Panc1 (cell line): ENCODE measurements around the gene MYH4. TPM values are rescaled to one million over a fixed set of nuclear protein-coding genes. Genes with fewer than 3 reads are reported as not detected.

ENCODE experiments used
- ATAC-seq: fragments of 200-7000 bp; cut with Tn5 transposase; 2 replicates; pipeline ENCODE4 v1.9.1; 2020; ENCODE audit warnings: mild to moderate bottlenecking, moderate library complexity
- BruUV-seq: library from RNA; stranded (reverse); fragments of 400-500 nt; replicated peaks from 2 replicates; lab custom pipeline; 2021; lab: Mats Ljungman, UMichigan
- CTCF ChIA-PET: fragments of 300-600 bp; sonication (Branson Sonifier 250); formaldehyde crosslinking; loops from one replicate; lab custom pipeline; 2022; ENCODE audit warnings: antibody characterized with exemption; lab: Charles Lee
- POLR2A ChIA-PET: fragments of 300-600 bp; sonication (Branson Sonifier 250); formaldehyde crosslinking; loops from one replicate; lab custom pipeline; 2022; ENCODE audit warnings: antibody characterized with exemption; lab: Charles Lee
- DNase-seq: peaks from one replicate; pipeline ENCODE4 v3.0.0-alpha.2; 2010; ENCODE audit warnings: low read depth, low spot score
- H3K27ac ChIP-seq: 2 replicates; pipeline ENCODE4 v1.5.1; 2011; ENCODE audit warnings: mild to moderate bottlenecking, low read length, inconsistent platforms
- H3K27me3 ChIP-seq: fragments of 200-500 bp; sonication (Bioruptor generic); 2 replicates; pipeline ENCODE4 v1.6.0; 2014; ENCODE audit warnings: low read length, inconsistent platforms; ENCODE audit not compliant: control insufficient read depth, insufficient read depth
- H3K36me3 ChIP-seq: fragments of 200-500 bp; sonication (Bioruptor generic); 2 replicates; pipeline ENCODE4 v1.5.1; 2014; ENCODE audit warnings: inconsistent platforms, mild to moderate bottlenecking, low read length, moderate library complexity; ENCODE audit not compliant: control insufficient read depth, insufficient read depth
- H3K4me1 ChIP-seq: 2 replicates; pipeline ENCODE4 v1.5.1; 2011; ENCODE audit warnings: inconsistent platforms, mild to moderate bottlenecking, low read length, moderate library complexity; ENCODE audit not compliant: control insufficient read depth, insufficient read depth
- H3K4me3 ChIP-seq, 2 experiments: 2 replicates each; pipeline ENCODE4 v1.5.1; 2011 to 2012; ENCODE audit warnings: low read depth in 2 of 2, low read length in 2 of 2, mild to moderate bottlenecking in 2 of 2, inconsistent platforms in 1 of 2, moderate library complexity in 1 of 2
- H3K9me3 ChIP-seq: fragments of 200-500 bp; sonication (Bioruptor generic); 2 replicates; pipeline ENCODE4 v1.5.1; 2014; ENCODE audit warnings: low read depth, mild to moderate bottlenecking, inconsistent platforms, low read length, moderate library complexity; ENCODE audit not compliant: control insufficient read depth, insufficient read depth
- POLR2AphosphoS5 ChIP-seq: IDR thresholded peaks from 2 replicates; pipeline ENCODE4 v1.6.1; 2012; ENCODE audit warnings: mild to moderate bottlenecking, low read depth, low read length, moderate library complexity
- REST ChIP-seq, 2 experiments: IDR thresholded peaks; 2 replicates each; pipeline ENCODE4 v1.6.1; 2011 to 2012; ENCODE audit warnings: low read depth in 2 of 2, control low read depth in 1 of 2, low read length in 1 of 2, mild to moderate bottlenecking in 1 of 2, moderate library complexity in 1 of 2; ENCODE audit not compliant: insufficient read depth in 1 of 2
- SIN3A ChIP-seq: IDR thresholded peaks from 2 replicates; pipeline ENCODE4 v1.6.1; 2012; ENCODE audit warnings: low read depth, mild to moderate bottlenecking, low read length, moderate library complexity, borderline replicate concordance; ENCODE audit not compliant: insufficient read depth
- TCF7L2 ChIP-seq: IDR thresholded peaks from 2 replicates; pipeline ENCODE4 v1.6.1; 2011; ENCODE audit warnings: mild to moderate bottlenecking, low read depth, low read length, inconsistent platforms
- in situ Hi-C: cut with HindIII; loops from 2 replicates; pipeline ENCODE4 v1.10.0; 2016; ENCODE audit warnings: low sequenced_read_pairs, low pct_unique_long_range_greater_than_20kb
- intact Hi-C: fragments of 100-400 bp; cut with micrococcal nuclease; formaldehyde crosslinking; loops from one replicate; pipeline ENCODE4 v1.10.0; 2022; ENCODE audit not compliant: unreplicated experiment
- total RNA-seq: library from RNA; stranded (reverse); gene quantifications from one replicate; pipeline ENCODE4 v1.2.1, GENCODE V29; 2021; ENCODE audit not compliant: unreplicated experiment
- TF ChIP-seq, protein P1 (sequence below): fragments of 450-650 bp; IDR thresholded peaks from 2 replicates; pipeline ENCODE4 v1.5.1; 2017; ENCODE audit warnings: mild to moderate bottlenecking

Gene MYH4
- total RNA-seq, 1 experiment from 2014 or later = not detected

DNA sequence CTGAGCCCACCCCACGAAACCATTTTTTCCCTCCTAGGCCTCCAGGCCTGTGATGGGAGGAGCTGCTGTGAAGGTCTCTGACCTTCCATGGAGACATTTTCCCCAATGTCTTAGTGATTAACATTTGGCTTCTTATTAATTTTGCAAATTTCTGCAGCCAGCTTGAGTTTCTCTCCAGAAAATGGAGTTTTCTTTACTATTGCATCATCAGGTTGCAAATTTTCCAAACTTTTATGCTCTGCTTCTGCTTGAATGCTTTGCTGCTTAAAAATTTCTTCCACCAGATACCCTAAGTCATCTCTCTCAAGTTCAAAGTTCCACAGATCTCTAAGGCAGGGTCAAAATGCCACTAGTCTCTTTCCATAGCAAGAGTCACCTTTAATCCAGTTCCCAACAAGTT, 12.9 kb upstream of the MYH4 start:
- ATAC-seq (no peak), DNase-seq (no peak)
- intact Hi-C loops (no loop called here), in situ Hi-C loops (no loop called here)
- no peaks in the 10 kb centered on the region for H3K9me3 ChIP-seq
- TF ChIP-seq, protein P1, sequence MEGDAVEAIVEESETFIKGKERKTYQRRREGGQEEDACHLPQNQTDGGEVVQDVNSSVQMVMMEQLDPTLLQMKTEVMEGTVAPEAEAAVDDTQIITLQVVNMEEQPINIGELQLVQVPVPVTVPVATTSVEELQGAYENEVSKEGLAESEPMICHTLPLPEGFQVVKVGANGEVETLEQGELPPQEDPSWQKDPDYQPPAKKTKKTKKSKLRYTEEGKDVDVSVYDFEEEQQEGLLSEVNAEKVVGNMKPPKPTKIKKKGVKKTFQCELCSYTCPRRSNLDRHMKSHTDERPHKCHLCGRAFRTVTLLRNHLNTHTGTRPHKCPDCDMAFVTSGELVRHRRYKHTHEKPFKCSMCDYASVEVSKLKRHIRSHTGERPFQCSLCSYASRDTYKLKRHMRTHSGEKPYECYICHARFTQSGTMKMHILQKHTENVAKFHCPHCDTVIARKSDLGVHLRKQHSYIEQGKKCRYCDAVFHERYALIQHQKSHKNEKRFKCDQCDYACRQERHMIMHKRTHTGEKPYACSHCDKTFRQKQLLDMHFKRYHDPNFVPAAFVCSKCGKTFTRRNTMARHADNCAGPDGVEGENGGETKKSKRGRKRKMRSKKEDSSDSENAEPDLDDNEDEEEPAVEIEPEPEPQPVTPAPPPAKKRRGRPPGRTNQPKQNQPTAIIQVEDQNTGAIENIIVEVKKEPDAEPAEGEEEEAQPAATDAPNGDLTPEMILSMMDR = no peak
- TF ChIP-seq REST (IDR thresholded peaks at IDR 0.05; ENCODE audit: insufficient read depth in 1 of 2, low read depth in 2 of 2, low read length in 1 of 2) = no peak
- no peak for TF ChIP-seq POLR2AphosphoS5
- TF ChIP-seq SIN3A = no peak
- no peak for TF ChIP-seq TCF7L2
- H3K36me3 ChIP-seq = no peaks in the 10 kb centered on the region
- ChIA-PET CTCF (no interaction called here), POLR2A (no interaction called here)
- no peak overlapping the region for H3K4me3 ChIP-seq
- BruUV-seq = no TSS peak
- no peaks in the 10 kb centered on the region for H3K27me3 ChIP-seq
- H3K4me1 ChIP-seq = no peaks in the 10 kb centered on the region
- no peak overlapping the region for H3K27ac ChIP-seq

GRCh38 chr17:10477701-10478100, 8.3 kb upstream of the MYH4 start:
- Histone ChIP-seq H3K27me3 (no peaks in the 10 kb centered on the region), H3K27ac (no peak overlapping the region), H3K4me1 (no peaks in the 10 kb centered on the region), H3K9me3 (no peaks in the 10 kb centered on the region), H3K36me3 (no peaks in the 10 kb centered on the region), H3K4me3 (no peak overlapping the region)
- intact Hi-C loops (no loop called here), in situ Hi-C loops (no loop called here)
- CTCF ChIA-PET = no interaction called here
- no peak for DNase-seq
- POLR2A ChIA-PET = no interaction called here
- no peak for ATAC-seq
- BruUV-seq = no TSS peak
- TF ChIP-seq SIN3A (no peak), POLR2AphosphoS5 (no peak), TCF7L2 (no peak), REST (IDR thresholded peaks at IDR 0.05; ENCODE audit: insufficient read depth in 1 of 2, low read depth in 2 of 2, low read length in 1 of 2) (no peak)
- TF ChIP-seq, protein P1 = no peak
